Measurements from ENCODE around the gene AGAP2.
"Not testable (repeated sequence)": the region's sequence is repeated elsewhere in the genome, so short reads cannot be mapped to it uniquely, and the experiment has no call there.

Gene AGAP2

DNA sequence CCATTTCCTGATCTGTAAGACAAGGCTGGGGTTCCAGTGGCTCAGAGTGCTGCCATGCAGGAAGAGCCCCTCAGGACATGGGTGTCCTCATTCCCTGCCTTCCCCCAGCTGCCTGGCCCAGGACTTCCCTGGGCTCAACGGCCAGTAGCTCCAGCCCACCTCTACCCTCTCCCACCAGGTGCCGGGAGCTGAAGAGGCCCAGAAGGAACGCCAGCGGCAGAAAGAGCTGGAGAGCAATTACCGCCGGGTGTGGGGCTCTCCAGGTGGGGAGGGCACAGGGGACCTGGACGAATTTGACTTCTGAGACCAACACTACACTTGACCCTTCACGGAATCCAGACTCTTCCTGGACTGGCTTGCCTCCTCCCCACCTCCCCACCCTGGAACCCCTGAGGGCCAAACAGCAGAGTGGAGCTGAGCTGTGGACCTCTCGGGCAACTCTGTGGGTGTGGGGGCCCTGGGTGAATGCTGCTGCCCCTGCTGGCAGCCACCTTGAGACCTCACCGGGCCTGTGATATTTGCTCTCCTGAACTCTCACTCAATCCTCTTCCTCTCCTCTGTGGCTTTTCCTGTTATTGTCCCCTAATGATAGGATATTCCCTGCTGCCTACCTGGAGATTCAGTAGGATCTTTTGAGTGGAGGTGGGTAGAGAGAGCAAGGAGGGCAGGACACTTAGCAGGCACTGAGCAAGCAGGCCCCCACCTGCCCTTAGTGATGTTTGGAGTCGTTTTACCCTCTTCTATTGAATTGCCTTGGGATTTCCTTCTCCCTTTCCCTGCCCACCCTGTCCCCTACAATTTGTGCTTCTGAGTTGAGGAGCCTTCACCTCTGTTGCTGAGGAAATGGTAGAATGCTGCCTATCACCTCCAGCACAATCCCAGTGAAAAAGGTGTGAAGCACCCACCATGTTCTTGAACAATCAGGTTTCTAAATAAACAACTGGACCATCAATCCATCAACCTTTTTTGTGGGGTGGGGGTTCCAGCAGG, 17.6 kb downstream of the AGAP2 start:
- no peak for DNase-seq

DNA sequence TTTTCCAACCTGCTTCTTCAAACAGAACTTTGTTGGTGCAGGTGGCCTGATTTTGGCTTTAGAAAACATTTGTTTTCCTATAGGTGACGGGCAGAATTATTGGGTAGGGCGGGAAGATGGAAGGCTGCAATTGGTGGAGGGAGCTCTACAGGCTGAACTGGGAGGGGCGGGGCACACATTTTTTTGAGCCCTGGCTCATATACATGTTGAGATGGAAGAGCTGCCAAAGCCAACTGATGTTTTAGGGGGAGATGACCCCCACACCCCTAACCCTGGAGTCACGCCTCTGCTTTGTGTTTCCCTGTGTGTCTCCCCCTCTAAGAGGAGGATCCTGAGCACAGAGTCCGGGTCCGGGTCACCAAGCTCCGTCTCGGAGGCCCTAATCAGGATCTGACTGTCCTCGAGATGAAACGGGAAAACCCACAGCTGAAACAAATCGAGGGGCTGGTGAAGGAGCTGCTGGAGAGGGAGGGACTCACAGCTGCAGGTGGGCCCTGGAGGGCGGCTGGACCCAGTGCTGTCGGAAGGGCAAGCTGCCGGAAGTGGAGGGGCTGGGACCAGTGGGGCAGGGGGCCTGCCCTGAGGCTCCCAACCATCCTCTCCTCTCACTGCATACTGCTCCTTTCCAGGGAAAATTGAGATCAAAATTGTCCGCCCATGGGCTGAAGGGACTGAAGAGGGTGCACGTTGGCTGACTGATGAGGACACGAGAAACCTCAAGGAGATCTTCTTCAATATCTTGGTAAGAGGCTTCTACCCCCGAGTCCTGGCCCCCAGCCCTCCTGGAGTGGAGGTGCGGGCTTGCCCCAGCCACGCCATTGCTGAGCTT, 18.6 kb downstream of the AGAP2 start:
- DNase-seq = no peak

DNA sequence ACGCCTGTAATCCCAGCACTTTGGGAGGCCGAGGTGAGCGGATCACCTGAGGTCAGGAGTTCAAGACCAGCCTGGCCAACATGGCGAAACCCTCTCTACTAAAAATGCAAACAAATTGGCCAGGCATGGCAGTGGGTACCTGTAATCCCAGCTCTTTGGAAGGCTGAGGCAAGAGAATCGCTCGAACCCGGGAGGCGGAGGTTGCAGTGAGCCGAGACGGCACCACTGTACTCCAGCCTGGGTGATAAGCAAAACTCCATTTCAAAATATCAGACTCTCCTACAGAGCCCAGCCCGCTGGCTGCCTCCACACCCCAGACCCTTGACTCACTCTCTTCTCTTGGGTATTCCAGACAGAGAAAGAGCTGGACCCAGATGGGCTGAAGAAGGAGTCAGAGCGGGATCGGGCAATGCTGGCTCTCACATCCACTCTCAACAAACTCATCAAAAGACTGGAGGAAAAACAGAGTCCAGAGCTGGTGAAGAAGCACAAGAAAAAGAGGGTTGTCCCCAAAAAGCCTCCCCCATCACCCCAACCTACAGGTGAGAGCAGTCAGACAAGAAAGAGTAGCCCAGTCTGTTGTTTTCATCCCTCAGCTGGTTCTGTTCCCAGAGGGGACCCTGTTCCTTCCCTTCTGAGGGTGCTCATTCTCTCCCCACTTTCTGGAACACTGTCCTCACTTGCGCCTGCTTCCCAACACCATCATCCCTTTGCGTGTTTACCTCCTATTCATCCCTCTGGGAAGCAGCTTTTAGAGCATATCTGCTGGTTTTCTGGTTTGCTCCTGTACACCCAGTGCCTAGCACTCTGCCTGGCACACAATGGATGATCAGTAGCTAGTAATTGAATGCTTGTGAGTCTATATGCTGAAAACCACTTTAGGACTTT, 19.7 kb downstream of the AGAP2 start:
- no peak for DNase-seq

DNA sequence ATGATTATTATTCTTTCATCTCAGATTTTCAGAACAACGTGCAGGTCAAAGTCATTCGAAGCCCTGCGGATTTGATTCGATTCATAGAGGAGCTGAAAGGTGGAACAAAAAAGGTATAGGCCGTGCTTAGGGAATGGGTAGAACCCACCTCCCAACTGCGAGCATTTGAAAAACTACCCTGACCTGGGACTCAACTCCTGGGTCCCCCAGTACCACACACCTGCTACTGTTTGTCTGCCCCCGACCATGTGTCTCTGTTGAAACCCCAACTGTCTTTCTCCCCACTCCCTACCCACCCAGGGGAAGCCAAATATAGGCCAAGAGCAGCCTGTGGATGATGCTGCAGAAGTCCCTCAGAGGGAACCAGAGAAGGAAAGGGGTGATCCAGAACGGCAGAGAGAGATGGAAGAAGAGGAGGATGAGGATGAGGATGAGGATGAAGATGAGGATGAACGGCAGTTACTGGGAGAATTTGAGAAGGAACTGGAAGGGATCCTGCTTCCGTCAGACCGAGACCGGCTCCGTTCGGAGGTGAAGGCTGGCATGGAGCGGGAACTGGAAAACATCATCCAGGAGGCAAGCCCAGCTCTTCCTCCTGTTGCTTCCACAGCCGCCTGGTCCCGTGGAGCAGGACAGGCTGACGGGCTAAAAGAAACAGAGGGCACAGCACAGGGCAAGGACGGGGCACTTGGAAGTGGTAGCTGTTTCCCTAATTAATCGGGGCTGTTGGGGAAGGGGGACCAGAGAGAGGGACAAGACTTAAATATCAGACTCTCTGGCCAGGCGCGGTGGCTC, 20.5 kb downstream of the AGAP2 start:
- no peak for DNase-seq

DNA sequence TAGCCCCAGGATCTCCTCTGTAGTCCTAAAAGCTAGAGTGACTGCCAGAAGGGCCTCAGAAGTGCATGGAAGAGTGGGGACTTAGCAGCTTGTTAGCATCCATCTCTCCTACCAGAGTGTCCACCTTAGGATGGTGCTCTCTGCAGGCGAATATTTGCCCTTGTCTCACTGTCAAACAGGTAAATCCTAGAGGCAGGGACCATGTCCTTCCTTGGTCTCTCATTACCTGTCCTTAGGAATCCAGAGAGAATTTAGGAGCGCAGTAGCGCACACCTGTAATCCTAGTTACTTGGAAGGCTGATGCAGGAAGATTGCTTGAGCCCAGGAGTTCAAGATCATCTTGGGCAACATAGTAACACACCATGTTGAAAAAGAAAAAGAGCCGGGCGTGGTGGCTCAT, 21.4 kb downstream of the AGAP2 start:
- no peak for DNase-seq

DNA sequence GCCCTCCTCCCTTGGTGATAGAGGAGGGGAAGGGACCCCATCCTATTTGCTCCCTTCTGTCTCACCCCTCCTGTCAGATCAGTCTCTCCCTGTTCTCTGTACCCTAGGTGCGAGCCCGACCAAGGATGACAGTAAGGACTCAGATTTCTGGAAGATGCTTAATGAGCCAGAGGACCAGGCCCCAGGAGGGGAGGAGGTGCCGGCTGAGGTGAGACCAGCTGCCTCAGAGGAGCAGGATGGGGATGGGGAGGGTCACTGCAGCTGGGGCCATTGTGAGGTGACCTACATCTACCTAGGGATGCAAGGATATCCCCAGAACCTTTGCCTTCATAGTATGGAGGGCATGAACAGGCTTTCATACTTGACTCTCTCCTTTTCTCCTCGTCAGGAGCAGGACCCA, 22.2 kb downstream of the AGAP2 start:
- DNase-seq = no peak

DNA sequence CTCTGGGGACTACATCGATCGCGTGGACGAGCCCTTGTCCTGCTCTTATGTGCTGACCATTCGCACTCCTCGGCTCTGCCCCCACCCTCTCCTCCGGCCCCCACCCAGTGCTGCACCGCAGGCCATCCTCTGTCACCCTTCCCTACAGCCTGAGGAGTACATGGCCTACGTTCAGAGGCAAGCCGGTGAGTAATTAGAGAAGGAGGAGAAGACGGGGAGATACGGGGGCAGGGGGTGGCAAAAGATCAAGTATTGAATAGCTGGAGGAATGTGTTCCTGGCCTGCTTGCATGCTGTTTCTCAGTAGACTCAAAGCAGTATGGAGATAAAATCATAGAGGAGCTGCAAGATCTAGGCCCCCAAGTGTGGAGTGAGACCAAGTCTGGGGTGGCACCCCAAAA, 22.8 kb downstream of the AGAP2 start:
- no peak for DNase-seq

DNA sequence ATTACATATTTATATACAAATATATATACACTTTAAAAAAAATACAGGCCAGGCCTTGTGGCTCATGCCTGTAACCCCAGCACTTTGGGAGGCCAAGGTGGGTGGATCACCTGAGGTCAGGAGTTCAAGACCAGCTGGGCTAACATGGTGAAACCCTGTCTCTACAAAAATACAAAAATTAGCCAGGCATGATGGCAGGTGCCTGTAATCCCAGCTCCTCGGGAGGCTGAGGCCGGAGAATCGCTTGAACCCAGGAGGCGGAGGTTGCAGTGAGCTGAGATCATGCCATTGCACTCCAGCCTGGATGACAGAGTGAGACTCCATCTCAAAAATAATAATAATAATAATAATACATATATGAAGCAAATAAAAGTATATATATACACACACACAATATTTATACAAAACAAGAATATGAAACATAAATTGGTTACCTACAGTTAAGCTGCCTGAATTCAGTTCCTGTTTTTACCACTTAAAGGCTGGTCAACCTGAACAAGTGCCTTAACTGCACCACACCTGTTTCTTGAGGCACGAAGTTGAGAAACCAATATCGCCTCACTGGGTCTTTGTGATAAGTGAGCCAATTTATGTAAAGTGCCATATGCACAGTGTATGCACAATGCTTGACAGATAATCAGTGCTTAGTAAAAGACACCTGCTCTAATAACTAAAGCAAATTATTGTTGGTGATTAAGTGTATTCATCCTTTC, 23.4 kb downstream of the AGAP2 start:
- not testable (repeated sequence) for DNase-seq

DNA sequence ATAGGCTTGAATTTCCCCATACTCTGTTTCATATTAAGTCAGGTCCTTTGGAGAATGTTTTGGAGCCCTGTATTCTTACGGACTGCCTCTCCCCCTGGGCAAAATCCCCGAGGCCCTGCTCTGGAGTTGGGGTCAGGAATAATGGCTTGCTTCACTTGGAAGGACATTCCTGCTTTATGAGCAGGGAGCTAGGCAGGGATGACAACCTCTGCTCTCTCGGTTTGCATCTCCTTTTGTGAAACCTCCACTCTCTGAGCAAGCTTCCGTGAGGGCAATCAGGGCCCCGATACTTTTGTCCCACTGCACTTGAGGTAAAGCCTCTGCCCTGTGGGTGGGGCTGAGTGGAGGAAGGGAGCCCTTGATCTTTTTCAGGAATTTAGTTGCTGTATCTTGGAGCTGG, 25.3 kb downstream of the AGAP2 start:
- no peak for DNase-seq

DNA sequence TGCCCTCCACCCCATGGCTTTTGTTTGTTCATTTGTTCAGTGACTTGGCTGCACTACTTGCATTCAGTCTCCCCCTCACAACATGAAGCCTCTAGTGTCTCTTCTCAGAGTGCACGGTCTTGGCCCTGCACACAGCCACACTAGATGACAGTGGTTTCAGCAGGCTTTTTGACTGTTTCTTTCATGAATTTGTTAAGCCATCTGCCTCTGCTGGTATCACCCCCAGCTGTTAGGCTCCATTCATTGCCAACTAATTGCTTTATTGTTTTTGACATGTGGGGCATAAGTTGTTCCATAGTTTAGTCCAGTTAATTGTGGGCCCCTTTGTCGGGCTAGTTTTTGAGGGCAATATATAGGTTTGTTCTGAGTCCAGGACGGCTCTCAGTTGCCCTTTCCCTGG, 25.8 kb downstream of the AGAP2 start:
- no peak for DNase-seq

DNA sequence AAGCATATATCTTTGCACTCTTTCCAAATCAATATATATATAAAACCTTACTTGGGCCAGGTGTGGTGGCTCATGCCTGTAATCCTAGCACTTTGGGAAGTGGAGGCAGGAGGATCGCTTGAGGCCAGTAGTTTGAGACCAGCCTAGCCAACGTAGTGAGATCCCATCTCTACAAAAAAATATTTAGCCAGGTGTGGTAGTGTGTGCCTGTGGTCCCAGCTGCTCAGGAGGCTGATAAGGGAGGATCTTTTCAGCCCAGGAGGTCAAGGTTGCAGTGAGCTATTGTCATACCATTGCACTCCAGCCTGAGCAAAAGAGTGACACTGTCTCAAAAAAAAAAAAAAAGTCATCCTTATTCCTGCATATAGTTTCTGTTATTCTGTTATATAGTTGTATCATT, 30.2 kb downstream of the AGAP2 start:
- DNase-seq = no peak

DNA sequence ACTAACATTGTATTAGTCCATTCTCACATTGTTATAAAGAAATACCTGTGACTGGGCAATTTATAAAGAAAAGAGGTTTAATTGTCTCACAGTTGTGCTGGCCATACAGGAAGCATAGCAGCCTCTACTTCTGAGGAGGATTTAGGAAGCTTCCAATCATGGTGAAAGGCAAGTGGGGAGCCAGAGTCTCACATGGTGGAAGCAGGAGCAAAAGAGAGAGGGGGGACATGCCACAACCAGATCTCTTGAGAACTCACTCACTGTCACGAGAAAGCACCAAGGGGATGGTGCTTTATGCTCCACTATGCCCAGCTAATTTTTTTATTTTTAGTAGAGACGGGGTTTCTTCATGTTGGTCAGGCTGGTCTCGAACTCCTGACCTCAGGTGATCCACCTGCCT, 31.3 kb downstream of the AGAP2 start:
- no peak for DNase-seq

DNA sequence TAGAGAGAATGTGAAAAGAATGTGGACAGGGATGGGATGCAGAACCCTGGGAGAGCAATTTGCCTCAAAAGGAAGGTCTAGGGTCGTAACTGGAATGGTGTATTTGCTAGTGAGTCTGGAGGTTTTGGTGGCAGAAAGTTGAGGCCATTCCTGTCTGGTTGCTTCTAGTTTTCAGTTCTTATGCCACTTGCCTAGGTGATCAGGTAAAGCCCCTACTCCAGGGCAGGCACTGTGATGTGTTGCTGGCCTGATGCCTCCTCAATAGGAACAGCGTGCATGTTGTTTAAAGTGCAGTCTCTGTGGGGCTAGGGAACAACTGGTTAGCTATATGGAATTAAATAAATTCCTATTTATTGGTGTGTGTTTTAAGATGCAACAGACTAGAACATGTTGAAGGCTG, 38.2 kb downstream of the AGAP2 start:
- DNase-seq = no peak

DNA sequence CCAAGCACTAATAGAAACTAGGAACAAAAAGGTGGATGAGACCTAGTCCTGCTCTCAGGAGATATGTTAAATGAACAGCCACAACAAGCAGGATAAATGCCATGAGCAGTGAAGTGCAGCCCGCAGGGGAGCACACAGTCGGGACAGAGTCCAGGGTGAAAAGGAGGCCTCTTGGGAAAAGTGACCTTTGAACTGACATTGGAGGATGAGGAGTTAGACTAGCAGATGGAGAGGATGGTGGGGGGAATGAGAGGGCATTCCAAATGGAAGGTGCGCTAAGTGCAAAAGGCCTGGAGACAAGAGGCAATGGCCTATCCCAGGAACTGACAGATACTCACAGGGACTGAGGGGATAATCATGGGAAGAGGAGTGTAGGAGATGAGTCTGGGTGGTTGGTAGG, 40.1 kb downstream of the AGAP2 start:
- DNase-seq = no peak

DNA sequence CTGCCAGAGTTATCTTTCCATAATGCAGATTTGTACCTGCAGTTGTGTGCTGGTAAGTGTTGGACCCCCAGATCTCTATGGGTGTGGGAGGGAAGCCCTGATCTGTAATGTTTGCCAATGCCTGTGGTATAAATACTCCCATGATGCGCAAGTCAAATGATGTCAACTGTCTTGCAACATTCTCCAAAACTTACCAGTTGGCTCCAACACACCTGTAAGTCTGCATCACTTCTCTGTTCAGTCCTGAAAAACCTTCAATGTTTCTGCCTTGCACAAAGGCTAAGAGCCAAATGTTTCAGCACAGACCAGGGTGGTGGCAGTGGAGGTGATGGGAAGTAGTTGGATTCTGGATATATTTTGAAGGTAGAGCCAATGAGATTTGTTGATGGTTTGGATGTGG, 41.5 kb downstream of the AGAP2 start:
- DNase-seq = no peak

DNA sequence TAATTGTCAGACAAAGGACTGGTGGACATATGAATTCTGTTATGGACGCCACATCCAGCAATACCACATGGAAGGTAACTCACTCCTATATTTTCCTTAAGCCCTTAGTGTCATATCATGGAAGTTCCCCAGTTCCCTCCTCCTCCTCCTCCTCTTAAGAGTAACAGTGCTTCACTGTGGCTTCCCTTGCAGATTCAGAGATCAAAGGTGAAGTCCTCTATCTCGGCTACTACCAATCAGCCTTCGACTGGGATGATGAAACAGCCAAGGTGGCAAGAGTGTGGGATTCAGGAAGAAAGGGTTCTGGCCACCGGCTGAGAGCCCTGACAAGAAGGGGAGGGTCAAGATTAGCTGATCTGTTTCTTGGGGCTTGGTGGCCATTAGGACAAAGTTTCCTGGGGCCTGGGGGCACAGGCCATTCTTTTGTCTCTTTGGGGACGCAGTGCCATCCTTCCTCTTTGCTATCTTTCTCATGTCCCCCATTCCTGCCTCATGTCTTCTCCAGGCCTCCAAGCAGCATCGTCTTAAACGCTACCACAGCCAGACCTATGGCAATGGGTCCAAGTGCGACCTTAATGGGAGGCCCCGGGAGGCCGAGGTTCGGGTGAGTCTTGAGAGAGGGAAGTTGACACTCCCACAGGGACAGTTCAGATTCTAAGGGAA, 42.6 kb downstream of the AGAP2 start:
- no peak for DNase-seq

DNA sequence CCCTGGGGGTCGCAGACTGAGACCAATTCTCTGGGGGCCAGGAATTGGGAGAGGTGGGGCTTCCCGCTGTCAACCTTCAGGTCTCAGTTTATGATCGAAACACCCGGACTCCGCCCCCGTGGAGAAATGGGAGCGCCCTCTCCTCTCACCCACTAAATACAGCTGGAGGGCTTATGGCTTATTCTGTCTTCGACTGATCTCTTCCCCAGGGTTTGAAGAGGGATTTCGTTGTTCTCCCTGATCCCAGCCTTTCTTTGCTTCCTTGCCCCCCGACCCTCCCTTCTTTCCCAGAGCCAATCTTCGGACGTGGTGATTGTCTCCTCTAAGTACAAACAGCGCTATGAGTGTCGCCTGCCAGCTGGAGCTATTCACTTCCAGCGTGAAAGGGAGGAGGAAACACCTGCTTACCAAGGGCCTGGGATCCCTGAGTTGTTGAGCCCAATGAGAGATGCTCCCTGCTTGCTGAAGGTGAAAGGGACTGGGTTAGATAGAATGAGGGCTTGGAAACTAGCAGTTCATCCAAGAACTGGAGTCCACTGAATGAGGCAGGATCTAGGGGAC, 44.0 kb downstream of the AGAP2 start:
- no peak for DNase-seq

DNA sequence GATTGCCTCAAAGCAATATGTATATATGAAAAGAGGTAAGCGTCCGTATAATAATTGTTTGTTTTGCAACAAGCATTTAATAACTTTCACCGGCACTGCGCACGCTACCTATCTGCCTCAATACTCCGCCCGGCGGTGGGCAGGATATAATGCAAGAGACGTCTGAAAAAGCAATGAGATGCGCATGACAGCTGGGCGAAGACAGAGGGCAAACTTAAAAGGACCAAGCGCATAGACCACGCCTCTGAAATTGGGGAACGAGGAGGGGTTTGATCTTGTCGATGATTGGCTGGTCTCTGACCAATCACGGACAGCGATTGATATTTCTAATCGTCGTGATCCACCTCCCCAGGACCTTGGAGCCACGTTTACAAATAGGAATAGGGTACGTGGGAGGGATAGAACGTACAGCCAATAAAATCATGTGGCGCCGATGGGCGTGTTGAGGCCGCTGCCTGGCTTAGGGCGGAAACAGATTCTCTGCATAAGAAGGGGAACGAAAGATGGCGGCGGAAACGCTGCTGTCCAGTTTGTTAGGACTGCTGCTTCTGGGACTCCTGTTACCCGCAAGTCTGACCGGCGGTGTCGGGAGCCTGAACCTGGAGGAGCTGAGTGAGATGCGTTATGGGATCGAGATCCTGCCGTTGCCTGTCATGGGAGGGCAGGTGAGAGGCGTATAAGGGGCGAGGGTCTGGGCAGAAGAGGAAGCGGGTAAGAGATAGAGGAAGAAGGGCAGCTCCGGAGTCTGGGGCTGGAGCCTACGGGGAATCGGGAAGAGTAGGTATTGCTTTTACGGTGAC, 44.7 kb downstream of the AGAP2 start, which contains the start of gene OS9:
Gene OS9 (plus strand): TSS at position 474 of the 800 bp plus-strand sequence. CDS start 30 bp downstream, at position 504.
- peak; percentile 94 to 96 for DNase-seq

DNA sequence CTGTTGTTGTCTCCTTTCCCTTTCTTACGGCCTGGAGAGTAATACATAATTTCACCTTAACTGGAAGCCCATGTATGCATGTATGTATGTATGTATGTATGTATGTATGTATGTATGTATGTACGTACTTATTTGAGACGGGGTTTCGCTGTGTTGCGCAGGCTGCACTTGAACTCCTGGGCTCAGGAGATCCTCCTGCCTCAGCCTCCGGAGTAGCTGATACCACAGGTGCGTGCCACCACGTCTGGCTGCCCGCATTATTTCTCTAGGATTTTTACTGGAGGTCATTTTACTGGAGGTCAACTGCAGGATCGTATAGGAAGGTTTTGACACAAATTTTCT, 45.3 kb downstream of the AGAP2 start:
- DNase-seq = no peak

DNA sequence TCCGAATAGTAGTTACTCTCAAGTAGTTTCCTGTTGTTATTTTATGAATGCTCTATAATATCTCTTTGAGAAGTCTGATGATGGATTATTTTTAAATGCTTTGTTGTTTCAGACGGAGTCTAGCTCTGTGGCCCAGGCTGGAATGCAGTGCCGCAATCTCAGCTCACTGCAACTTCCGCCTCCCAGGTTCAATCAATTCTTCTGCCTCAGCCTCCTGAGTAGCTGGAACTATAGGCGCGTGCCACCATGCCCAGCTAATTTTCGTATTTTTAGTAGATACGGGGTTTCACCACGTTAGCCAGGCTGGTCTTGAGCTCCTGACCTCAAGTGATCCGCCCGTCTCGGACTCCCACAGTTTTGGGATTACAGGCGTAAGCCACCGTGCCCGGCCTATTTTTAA, 46.0 kb downstream of the AGAP2 start:
- DNase-seq = no peak

Data from activated CD4-positive, alpha-beta T cell treated with anti-CD3 and anti-CD28 coated beads for 4 hours (primary cell).